ENCODE results near the gene CAD.
A peak's percentile ranks its signal among the peaks of the same experiment; 100 is the strongest.
"Not testable (repeated sequence)": the region's sequence is repeated elsewhere in the genome, so short reads cannot be mapped to it uniquely, and the experiment has no call there.

CAD gene
- 82.3 to 97.5 reads per million in 2 donors for total RNA-seq

- DNase-seq = peak; percentile 79
Observed at GRCh38 chr2:27217173-27218121, at the start of gene CAD. Gene CAD, plus strand, starts transcription at chr2:27217369. Its CDS starts 183 bp downstream, at chr2:27217552.

GRCh38 chr2:27170581-27171337 lies 46.4 kb upstream of the CAD start:
- DNase-seq = no peak

GRCh38 chr2:27171351-27171848 lies 45.8 kb upstream of the CAD start:
- no peak for DNase-seq

- no peak for DNase-seq
Observed at GRCh38 chr2:27174638-27175037, 42.5 kb upstream of the CAD start.

GRCh38 chr2:27175330-27175729 lies 41.8 kb upstream of the CAD start:
- no peak for DNase-seq

GRCh38 chr2:27175781-27176180 lies 41.4 kb upstream of the CAD start:
- not testable (repeated sequence) for DNase-seq

GRCh38 chr2:27177441-27178351 lies 39.5 kb upstream of the CAD start:
- DNase-seq = no peak

GRCh38 chr2:27178469-27178868 lies 38.7 kb upstream of the CAD start:
- DNase-seq = no peak

GRCh38 chr2:27179344-27180000 lies 37.7 kb upstream of the CAD start:
- DNase-seq = no peak

- no peak for DNase-seq
Observed at GRCh38 chr2:27182346-27182745, 34.8 kb upstream of the CAD start.

- no peak for DNase-seq
Observed at GRCh38 chr2:27184115-27184514, 33.1 kb upstream of the CAD start.

GRCh38 chr2:27185331-27186026 lies 31.7 kb upstream of the CAD start:
- no peak for DNase-seq

- DNase-seq = no peak
Observed at GRCh38 chr2:27186613-27187345, 30.4 kb upstream of the CAD start.

- DNase-seq = no peak
Observed at GRCh38 chr2:27189989-27190388, 27.2 kb upstream of the CAD start.

- DNase-seq = no peak
Observed at GRCh38 chr2:27191070-27191829, 25.9 kb upstream of the CAD start.

GRCh38 chr2:27194538-27195354 lies 22.4 kb upstream of the CAD start:
- no peak for DNase-seq

GRCh38 chr2:27195799-27196198 lies 21.4 kb upstream of the CAD start:
- not testable (repeated sequence) for DNase-seq

GRCh38 chr2:27198068-27198467 lies 19.1 kb upstream of the CAD start:
- DNase-seq = not testable (repeated sequence)

- DNase-seq = no peak
Observed at GRCh38 chr2:27198627-27199026, 18.5 kb upstream of the CAD start.
